ENCODE results near the gene CNPY1.

CNPY1 gene

DNA sequence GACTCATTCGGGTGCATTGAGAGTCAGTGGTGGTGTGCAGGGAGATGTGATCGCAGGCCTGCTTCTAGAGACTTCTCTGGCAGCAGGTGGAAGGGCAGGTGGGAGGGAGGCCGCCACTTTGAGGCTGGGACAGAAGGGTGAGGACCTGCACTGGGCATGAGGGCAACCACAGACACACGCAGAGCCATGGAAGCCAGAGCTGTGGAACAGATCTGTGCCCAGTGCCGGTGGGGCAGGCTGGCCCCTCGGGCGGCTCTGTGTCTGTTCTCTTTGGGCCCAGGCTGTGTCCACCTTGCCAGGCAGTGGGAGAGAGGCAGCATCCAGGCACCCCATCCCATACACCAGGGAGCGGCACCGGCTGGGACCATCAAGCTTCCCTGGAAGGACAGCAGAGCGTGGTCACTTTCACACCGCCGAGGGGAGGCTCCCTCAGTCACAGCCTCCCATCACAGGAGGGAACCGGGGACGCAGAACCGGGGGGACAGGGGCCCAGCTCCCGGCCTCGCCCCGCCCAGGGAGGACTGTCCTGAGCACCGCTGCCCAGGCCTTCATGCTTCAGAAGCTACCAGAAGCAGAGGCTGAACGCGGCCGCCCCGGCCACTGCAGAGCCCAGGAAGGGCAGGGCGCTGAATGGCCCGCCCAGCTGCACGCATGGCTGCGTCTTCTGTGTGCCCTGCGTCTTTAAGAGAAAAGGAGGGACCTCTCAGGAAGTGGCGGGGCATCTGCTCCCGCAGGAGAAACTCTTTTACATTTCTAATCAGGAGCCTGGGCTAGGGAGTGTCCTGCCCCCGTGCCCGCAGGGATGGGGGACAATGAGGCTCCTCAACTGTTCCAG is 56.3 kb downstream of the CNPY1 start:
- TF ChIP-seq, protein P1, sequence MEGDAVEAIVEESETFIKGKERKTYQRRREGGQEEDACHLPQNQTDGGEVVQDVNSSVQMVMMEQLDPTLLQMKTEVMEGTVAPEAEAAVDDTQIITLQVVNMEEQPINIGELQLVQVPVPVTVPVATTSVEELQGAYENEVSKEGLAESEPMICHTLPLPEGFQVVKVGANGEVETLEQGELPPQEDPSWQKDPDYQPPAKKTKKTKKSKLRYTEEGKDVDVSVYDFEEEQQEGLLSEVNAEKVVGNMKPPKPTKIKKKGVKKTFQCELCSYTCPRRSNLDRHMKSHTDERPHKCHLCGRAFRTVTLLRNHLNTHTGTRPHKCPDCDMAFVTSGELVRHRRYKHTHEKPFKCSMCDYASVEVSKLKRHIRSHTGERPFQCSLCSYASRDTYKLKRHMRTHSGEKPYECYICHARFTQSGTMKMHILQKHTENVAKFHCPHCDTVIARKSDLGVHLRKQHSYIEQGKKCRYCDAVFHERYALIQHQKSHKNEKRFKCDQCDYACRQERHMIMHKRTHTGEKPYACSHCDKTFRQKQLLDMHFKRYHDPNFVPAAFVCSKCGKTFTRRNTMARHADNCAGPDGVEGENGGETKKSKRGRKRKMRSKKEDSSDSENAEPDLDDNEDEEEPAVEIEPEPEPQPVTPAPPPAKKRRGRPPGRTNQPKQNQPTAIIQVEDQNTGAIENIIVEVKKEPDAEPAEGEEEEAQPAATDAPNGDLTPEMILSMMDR (IDR thresholded peaks at IDR 0.05; ENCODE audit: low read length), result no peak
- no peak for TF ChIP-seq EZH2 (IDR thresholded peaks at IDR 0.05; ENCODE audit: borderline replicate concordance, low read length)
- Histone ChIP-seq H3K27ac (ENCODE audit: low read depth, low read length, poor library complexity, severe bottlenecking) (no peak overlapping the region), H2AFZ (ENCODE audit: low read length) (peak overlapping the region; percentile 61; the same call in 1 of the 2 replicates), H3K9me3 (ENCODE audit: low read length) (no peaks in the 10 kb centered on the region), H3K9me2 (ENCODE audit: low read depth, low read length) (no peaks in the 10 kb centered on the region), H3F3A (ENCODE audit: insufficient read depth, low read length) (no peaks in the 10 kb centered on the region), H3K4me2 (ENCODE audit: low read length) (peak overlapping the region; percentile 75), H3K79me2 (ENCODE audit: insufficient read depth, low read length) (no peaks in the 10 kb centered on the region), H3K4me1 (ENCODE audit: insufficient read depth, low read length, severe bottlenecking) (peaks cover 13% of the 10 kb centered on the region), H3K4me3 (ENCODE audit: low read depth, low read length, poor library complexity, severe bottlenecking) (peak overlapping the region; percentile 49), H4K20me1 (ENCODE audit: insufficient read depth, low read length) (no peaks in the 10 kb centered on the region), H3K9ac (ENCODE audit: low read length) (no peak overlapping the region; the same call in 1 of the 2 replicates), H3K27me3 (ENCODE audit: insufficient read depth, low read length) (peaks cover 5% of the 10 kb centered on the region; the same call in 1 of the 2 replicates), H3K36me3 (ENCODE audit: insufficient read depth, low read length) (no peaks in the 10 kb centered on the region; the same call in 1 of the 2 replicates)

DNA sequence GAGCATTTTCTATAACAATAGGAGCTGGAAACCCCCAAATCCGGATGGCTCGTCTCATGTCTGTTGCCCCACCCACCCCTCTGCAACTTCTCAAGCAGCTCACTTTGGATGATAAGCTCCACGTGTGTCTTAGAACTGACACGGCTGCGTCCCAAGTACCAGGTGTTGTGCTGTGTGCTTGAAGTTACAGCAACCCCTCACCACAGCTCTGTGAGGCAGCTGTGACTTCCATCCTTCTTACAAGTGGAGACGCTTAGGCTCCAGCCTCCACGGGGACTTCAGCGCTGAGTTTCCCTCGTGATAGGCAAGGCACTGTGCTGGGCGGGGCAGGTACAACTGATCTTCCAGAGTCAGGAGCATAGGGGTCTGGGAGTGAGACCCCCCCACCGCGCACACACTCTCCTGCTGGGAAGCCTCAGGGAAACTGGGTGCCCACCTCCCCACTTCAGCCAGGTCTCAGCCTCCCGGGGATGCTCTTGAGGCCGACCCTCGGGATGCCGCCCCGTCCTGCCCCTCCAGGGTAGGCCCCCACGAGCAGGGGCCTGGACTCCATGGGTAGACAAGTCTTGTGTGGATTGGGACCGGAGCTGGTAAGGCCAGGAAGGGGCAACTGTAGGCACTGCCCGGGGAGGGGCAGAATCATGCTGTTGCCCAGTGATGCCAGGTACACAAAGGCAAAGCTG is 57.1 kb downstream of the CNPY1 start:
- Histone ChIP-seq H3K9ac (ENCODE audit: low read length) (no peak overlapping the region), H3K27ac (ENCODE audit: low read depth, low read length, poor library complexity, severe bottlenecking) (no peak overlapping the region), H3K79me2 (ENCODE audit: insufficient read depth, low read length) (no peaks in the 10 kb centered on the region), H3F3A (ENCODE audit: insufficient read depth, low read length) (no peaks in the 10 kb centered on the region), H3K27me3 (ENCODE audit: insufficient read depth, low read length) (peaks cover 13% of the 10 kb centered on the region; the same call in 1 of the 2 replicates), H3K36me3 (ENCODE audit: insufficient read depth, low read length) (no peaks in the 10 kb centered on the region; the same call in 1 of the 2 replicates), H3K4me2 (ENCODE audit: low read length) (no peak overlapping the region), H4K20me1 (ENCODE audit: insufficient read depth, low read length) (no peaks in the 10 kb centered on the region), H3K4me3 (ENCODE audit: low read depth, low read length, poor library complexity, severe bottlenecking) (no peak overlapping the region), H3K9me2 (ENCODE audit: low read depth, low read length) (no peaks in the 10 kb centered on the region), H3K9me3 (ENCODE audit: low read length) (no peaks in the 10 kb centered on the region), H2AFZ (ENCODE audit: low read length) (no peak overlapping the region), H3K4me1 (ENCODE audit: insufficient read depth, low read length, severe bottlenecking) (peaks cover 13% of the 10 kb centered on the region)
- no peak for TF ChIP-seq EZH2 (IDR thresholded peaks at IDR 0.05; ENCODE audit: borderline replicate concordance, low read length)
- TF ChIP-seq, protein P1 (IDR thresholded peaks at IDR 0.05; ENCODE audit: low read length), result no peak

GRCh38 chr7:155488483-155489127 is 57.8 kb downstream of the CNPY1 start:
- Histone ChIP-seq H3K79me2 (ENCODE audit: insufficient read depth, low read length) (no peaks in the 10 kb centered on the region), H3K9me3 (ENCODE audit: low read length) (no peaks in the 10 kb centered on the region), H3K27ac (ENCODE audit: low read depth, low read length, poor library complexity, severe bottlenecking) (no peak overlapping the region), H3K9me2 (ENCODE audit: low read depth, low read length) (no peaks in the 10 kb centered on the region), H3K27me3 (ENCODE audit: insufficient read depth, low read length) (peaks cover 17% of the 10 kb centered on the region), H2AFZ (ENCODE audit: low read length) (no peak overlapping the region), H3K9ac (ENCODE audit: low read length) (no peak overlapping the region), H3K4me1 (ENCODE audit: insufficient read depth, low read length, severe bottlenecking) (peaks cover 13% of the 10 kb centered on the region), H4K20me1 (ENCODE audit: insufficient read depth, low read length) (no peaks in the 10 kb centered on the region), H3F3A (ENCODE audit: insufficient read depth, low read length) (no peaks in the 10 kb centered on the region), H3K36me3 (ENCODE audit: insufficient read depth, low read length) (no peaks in the 10 kb centered on the region; the same call in 1 of the 2 replicates), H3K4me2 (ENCODE audit: low read length) (no peak overlapping the region), H3K4me3 (ENCODE audit: low read depth, low read length, poor library complexity, severe bottlenecking) (no peak overlapping the region)
- TF ChIP-seq, protein P1 (IDR thresholded peaks at IDR 0.05; ENCODE audit: low read length), result no peak
- TF ChIP-seq EZH2 (IDR thresholded peaks at IDR 0.05; ENCODE audit: borderline replicate concordance, low read length), result no peak

All from OCI-LY1 (cell line).